Stimulated activated naive B cell treated with anti-CD40 and anti-IgM and Interleukin-4, amounts not matched to agents 10 μg/mL and 1 μg/mL and 100 μg/mL, for 72 hours (primary cell): ENCODE measurements around the gene TTC21B.
A peak's percentile ranks its signal among the peaks of the same experiment; 100 is the strongest.

ENCODE experiments used
- ATAC-seq, 2 donors: fragments of 150-1000 bp; cut with Tn5 transposase; replicated peaks; 2 replicates each; pipeline ENCODE4 v1.10.0; 2021; ENCODE audit warnings: moderate library complexity in 1 of 2
- DNase-seq: peaks from one replicate; pipeline ENCODE4 v3.0.0; 2021
- H3K27ac Mint-ChIP-seq: one replicate; pipeline ENCODE4 v1.8.0; 2022; ENCODE audit warnings: mild to moderate bottlenecking, mixed read lengths
- H3K27me3 Mint-ChIP-seq, 2 donors: one replicate each; pipeline ENCODE4 v1.8.0; 2022; ENCODE audit warnings: mixed read lengths in 2 of 2
- H3K36me3 Mint-ChIP-seq, 2 donors: one replicate each; pipeline ENCODE4 v1.8.0; 2022; ENCODE audit warnings: mixed read lengths in 2 of 2, mild to moderate bottlenecking in 1 of 2
- H3K4me1 Mint-ChIP-seq, 2 donors: one replicate each; pipeline ENCODE4 v1.8.0; 2022; ENCODE audit warnings: mixed read lengths in 2 of 2, mild to moderate bottlenecking in 1 of 2
- H3K4me3 Mint-ChIP-seq, 2 donors: one replicate each; pipeline ENCODE4 v1.8.0; 2022; ENCODE audit warnings: mild to moderate bottlenecking in 2 of 2, mixed read lengths in 2 of 2, moderate library complexity in 1 of 2
- H3K9me3 Mint-ChIP-seq, 2 donors: one replicate each; pipeline ENCODE4 v1.8.0; 2022; ENCODE audit warnings: mixed read lengths in 2 of 2, mild to moderate bottlenecking in 1 of 2

The TTC21B gene

GRCh38 chr2:165905269-165905668 lies 48.3 kb downstream of the TTC21B start:
- no peak for ATAC-seq
- Mint-ChIP-seq H3K27ac (no peak overlapping the region), H3K36me3 (peaks cover 15 to 37% of the 10 kb centered on the region in 2 donors), H3K4me1 (peaks cover 3 to 7% of the 10 kb centered on the region in 2 donors), H3K9me3 (no peaks in the 10 kb centered on the region), H3K27me3 (no peaks in the 10 kb centered on the region), H3K4me3 (no peak overlapping the region)
- DNase-seq: no peak

- no peaks in the 10 kb centered on the region for H3K27me3 Mint-ChIP-seq
- H3K36me3 Mint-ChIP-seq: peaks cover 15 to 35% of the 10 kb centered on the region in 2 donors
- no peak for ATAC-seq
- H3K27ac Mint-ChIP-seq: no peak overlapping the region
- no peak overlapping the region for H3K4me3 Mint-ChIP-seq
- peaks cover 3 to 7% of the 10 kb centered on the region in 2 donors for H3K4me1 Mint-ChIP-seq
- no peaks in the 10 kb centered on the region for H3K9me3 Mint-ChIP-seq
- DNase-seq: no peak
Measured at GRCh38 chr2:165904432-165904831, 49.1 kb downstream of the TTC21B start.

GRCh38 chr2:165903406-165903805 lies 50.2 kb downstream of the TTC21B start:
- Mint-ChIP-seq H3K27ac (no peak overlapping the region), H3K36me3 (peaks cover 20 to 42% of the 10 kb centered on the region in 2 donors), H3K9me3 (no peaks in the 10 kb centered on the region), H3K4me3 (no peak overlapping the region), H3K27me3 (no peaks in the 10 kb centered on the region), H3K4me1 (peaks cover 3 to 7% of the 10 kb centered on the region in 2 donors)
- DNase-seq (no peak), ATAC-seq (no peak)

DNA sequence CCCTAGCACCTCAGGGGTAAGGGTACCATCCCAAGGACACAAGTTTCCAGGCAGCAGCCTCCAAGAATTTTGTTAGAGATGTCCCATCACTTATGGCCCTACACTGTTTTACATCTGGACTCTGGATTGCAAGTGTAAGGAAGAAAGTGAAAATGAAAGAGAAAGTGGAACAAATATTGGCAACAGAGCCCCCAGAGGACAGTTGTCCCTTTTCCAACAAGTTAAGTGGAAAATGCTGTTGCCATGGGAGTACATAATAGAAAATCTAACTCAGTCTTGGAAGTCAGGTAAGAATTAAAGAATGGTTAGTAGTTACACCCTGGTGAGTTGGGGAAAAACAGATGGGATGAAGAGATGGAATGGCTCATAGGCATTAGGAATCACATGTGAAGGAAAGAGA lies 50.6 kb downstream of the TTC21B start:
- Mint-ChIP-seq H3K4me1 (peaks cover 3 to 8% of the 10 kb centered on the region in 2 donors), H3K4me3 (no peak overlapping the region), H3K9me3 (no peaks in the 10 kb centered on the region), H3K36me3 (peaks cover 25 to 47% of the 10 kb centered on the region in 2 donors), H3K27me3 (no peaks in the 10 kb centered on the region), H3K27ac (no peak overlapping the region)
- no peak for DNase-seq
- no peak for ATAC-seq

GRCh38 chr2:165901620-165902298 lies 51.8 kb downstream of the TTC21B start:
- H3K4me1 Mint-ChIP-seq: peaks cover 7 to 18% of the 10 kb centered on the region in 2 donors
- H3K27ac Mint-ChIP-seq: no peak overlapping the region
- DNase-seq (no peak), ATAC-seq (no peak)
- H3K9me3 Mint-ChIP-seq: no peaks in the 10 kb centered on the region
- peaks cover 27 to 48% of the 10 kb centered on the region in 2 donors for H3K36me3 Mint-ChIP-seq
- no peaks in the 10 kb centered on the region for H3K27me3 Mint-ChIP-seq
- H3K4me3 Mint-ChIP-seq: no peak overlapping the region

- ATAC-seq: no peak
- no peak overlapping the region for H3K27ac Mint-ChIP-seq
Measured at GRCh38 chr2:165899311-165899710, 54.3 kb downstream of the TTC21B start.

DNA sequence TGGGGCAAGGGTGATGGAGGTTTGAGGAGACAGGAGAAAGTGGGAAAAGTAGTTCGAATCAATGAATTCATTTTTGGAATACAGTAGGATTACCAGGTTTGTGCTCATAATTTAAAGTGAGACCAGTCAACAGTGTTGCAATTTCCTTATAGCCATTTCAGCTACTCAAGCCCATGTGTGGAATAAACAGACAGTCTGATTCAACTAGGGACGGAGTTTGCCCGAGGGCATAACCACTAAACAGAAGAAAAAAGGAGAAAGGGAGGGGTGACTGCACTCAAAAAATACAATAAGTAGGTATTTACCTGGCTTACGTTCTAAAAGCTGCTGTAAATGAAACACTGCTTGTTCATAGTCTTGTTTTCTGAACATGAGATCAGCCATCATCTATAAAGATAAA lies 55.2 kb downstream of the TTC21B start:
- no peak overlapping the region for H3K4me3 Mint-ChIP-seq
- no peaks in the 10 kb centered on the region for H3K9me3 Mint-ChIP-seq
- DNase-seq: no peak
- H3K36me3 Mint-ChIP-seq: peaks cover 33 to 51% of the 10 kb centered on the region in 2 donors
- H3K4me1 Mint-ChIP-seq: peaks cover 11 to 25% of the 10 kb centered on the region in 2 donors
- no peak for ATAC-seq
- no peak overlapping the region for H3K27ac Mint-ChIP-seq
- no peaks in the 10 kb centered on the region for H3K27me3 Mint-ChIP-seq

More at GRCh38 chr2:165899311-165899710, 54.3 kb downstream of the TTC21B start:
- Mint-ChIP-seq H3K4me3 (no peak overlapping the region), H3K36me3 (peaks cover 26 to 44% of the 10 kb centered on the region in 2 donors), H3K9me3 (no peaks in the 10 kb centered on the region), H3K27me3 (no peaks in the 10 kb centered on the region), H3K4me1 (peaks cover 11 to 26% of the 10 kb centered on the region in 2 donors)
- no peak for DNase-seq

GRCh38 chr2:165897726-165898125 lies 55.9 kb downstream of the TTC21B start:
- Mint-ChIP-seq H3K4me1 (peaks cover 9 to 19% of the 10 kb centered on the region in 2 donors), H3K9me3 (no peaks in the 10 kb centered on the region), H3K27ac (no peak overlapping the region), H3K27me3 (no peaks in the 10 kb centered on the region), H3K4me3 (no peak overlapping the region), H3K36me3 (peaks cover 29 to 45% of the 10 kb centered on the region in 2 donors)
- ATAC-seq: peak; percentile 14 to 84
- no peak for DNase-seq

DNA sequence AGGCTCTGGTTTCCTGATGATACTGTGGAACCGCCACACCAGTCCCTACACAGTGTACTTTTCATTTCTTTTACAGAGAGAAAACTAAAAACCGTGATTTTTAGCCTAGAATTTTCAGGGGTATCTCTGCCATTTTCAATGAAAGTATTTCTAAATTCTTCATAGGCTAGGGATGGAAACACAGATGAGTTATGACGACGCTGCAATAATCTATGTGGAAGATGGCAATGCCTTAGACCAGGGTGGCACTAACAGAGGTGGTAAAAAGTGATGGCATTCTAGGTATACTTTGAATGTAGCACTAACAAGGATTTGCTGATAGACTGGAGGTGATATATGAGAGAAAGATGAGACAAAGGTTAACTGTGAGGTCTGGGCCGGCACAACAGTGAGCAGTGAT lies 56.5 kb downstream of the TTC21B start:
- H3K36me3 Mint-ChIP-seq: peaks cover 29 to 48% of the 10 kb centered on the region in 2 donors
- ATAC-seq (no peak), DNase-seq (no peak)
- H3K27ac Mint-ChIP-seq: no peak overlapping the region
- no peak overlapping the region for H3K4me3 Mint-ChIP-seq
- H3K27me3 Mint-ChIP-seq: no peaks in the 10 kb centered on the region
- no peaks in the 10 kb centered on the region for H3K9me3 Mint-ChIP-seq
- peaks cover 9 to 19% of the 10 kb centered on the region in 2 donors for H3K4me1 Mint-ChIP-seq

DNA sequence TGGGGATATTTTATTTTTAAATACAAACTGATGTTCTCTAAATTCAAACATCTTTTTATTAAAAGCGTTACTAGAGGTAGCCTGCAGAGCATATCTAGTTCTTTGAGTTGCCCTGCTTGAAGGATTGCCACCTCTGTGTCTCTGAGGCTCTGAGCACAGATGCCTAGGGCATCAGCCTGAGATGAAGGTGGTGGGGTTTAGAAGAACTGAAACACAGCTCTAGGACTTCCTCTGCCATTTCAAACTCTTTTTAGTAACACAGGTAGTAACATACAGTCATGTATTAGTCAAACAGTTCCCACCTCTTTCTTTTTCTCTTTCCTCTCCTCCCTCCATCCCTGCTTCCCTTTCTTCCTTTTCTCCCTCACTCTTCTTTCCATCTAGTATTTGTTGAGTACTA lies 57.6 kb downstream of the TTC21B start:
- Mint-ChIP-seq H3K4me1 (peaks cover 9 to 19% of the 10 kb centered on the region in 2 donors), H3K27me3 (no peaks in the 10 kb centered on the region), H3K27ac (no peak overlapping the region), H3K9me3 (no peaks in the 10 kb centered on the region), H3K36me3 (peaks cover 29 to 48% of the 10 kb centered on the region in 2 donors), H3K4me3 (no peak overlapping the region)
- DNase-seq (no peak), ATAC-seq (peak; percentile 68 to 89)

DNA sequence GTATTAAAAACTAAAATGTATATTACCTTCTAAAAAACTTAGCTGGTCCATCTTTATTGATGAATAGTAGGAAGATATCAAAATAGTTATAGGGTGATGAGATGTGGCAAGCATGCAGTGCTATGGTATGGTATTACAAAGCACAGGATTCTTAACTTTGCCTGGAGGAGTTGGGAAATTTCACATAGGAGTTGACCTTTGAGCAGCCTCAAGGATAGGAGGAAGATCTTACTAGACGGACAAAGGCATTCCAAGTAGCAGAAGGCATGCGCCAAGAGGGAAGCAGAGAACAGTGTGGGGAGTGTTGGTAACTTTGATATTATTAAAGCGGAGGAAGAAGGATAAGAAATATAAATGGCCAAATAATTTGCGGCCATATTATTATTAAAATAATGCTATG lies 60.0 kb downstream of the TTC21B start:
- peaks cover 35 to 54% of the 10 kb centered on the region in 2 donors for H3K36me3 Mint-ChIP-seq

GRCh38 chr2:165892526-165892925 lies 61.0 kb downstream of the TTC21B start:
- DNase-seq (no peak), ATAC-seq (no peak)
- H3K9me3 Mint-ChIP-seq: no peaks in the 10 kb centered on the region
- H3K4me3 Mint-ChIP-seq: no peak overlapping the region
- H3K27ac Mint-ChIP-seq: no peak overlapping the region
- H3K27me3 Mint-ChIP-seq: no peaks in the 10 kb centered on the region
- H3K4me1 Mint-ChIP-seq: peaks cover 12 to 24% of the 10 kb centered on the region in 2 donors
- H3K36me3 Mint-ChIP-seq: peaks cover 25 to 44% of the 10 kb centered on the region in 2 donors

More for the DNA sequence above, 60.0 kb downstream of the TTC21B start:
- no peaks in the 10 kb centered on the region for H3K9me3 Mint-ChIP-seq
- peak overlapping the region; percentile 3 for H3K27ac Mint-ChIP-seq
- ATAC-seq: no peak
- DNase-seq: no peak
- H3K4me3 Mint-ChIP-seq: no peak overlapping the region
- peaks cover 13 to 29% of the 10 kb centered on the region in 2 donors for H3K4me1 Mint-ChIP-seq
- no peaks in the 10 kb centered on the region for H3K27me3 Mint-ChIP-seq

DNA sequence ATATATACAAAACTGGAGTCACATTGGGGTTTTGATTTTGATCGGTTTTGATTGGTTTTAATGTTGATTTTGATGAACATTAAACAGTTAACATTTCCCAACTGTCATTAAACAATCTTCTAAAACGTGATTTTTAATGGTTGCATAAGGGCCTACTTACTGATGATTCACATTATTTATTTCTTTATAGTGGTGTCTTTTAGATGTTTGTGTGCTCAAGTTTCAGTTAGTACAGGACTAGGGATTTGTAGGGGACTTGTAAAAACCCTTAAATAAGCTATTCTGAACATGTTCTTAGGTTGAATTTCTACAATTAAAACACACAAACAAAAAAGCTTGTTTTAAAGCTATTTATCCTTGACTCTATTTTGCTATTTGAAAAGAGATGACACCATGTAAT lies 61.6 kb downstream of the TTC21B start:
- H3K36me3 Mint-ChIP-seq: peaks cover 28 to 45% of the 10 kb centered on the region in 2 donors
- ATAC-seq (no peak), DNase-seq (no peak)
- peaks cover 9 to 18% of the 10 kb centered on the region in 2 donors for H3K4me1 Mint-ChIP-seq
- no peak overlapping the region for H3K27ac Mint-ChIP-seq
- no peaks in the 10 kb centered on the region for H3K9me3 Mint-ChIP-seq
- no peaks in the 10 kb centered on the region for H3K27me3 Mint-ChIP-seq
- H3K4me3 Mint-ChIP-seq: no peak overlapping the region

DNA sequence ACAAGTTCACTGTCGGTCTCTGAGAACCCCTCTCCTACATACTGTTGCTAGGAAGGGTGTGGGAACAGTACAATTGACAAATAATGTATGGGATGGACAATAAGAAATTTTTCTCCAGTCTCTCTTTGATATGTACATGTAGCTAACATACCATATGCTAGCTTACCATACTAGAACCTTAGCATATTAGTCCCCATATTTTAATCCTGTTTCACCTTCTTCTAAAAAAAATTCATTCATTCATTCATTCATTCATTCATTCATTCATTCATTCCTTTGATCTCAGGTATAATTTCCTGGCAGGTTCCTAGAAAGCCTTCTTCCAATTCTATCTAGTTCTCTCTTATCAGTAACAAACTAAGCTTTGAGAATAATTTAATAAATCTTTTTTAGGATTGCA lies 62.2 kb downstream of the TTC21B start:
- Mint-ChIP-seq H3K9me3 (no peaks in the 10 kb centered on the region), H3K4me1 (peaks cover 8 to 16% of the 10 kb centered on the region in 2 donors), H3K27me3 (no peaks in the 10 kb centered on the region), H3K27ac (no peak overlapping the region), H3K4me3 (no peak overlapping the region), H3K36me3 (peaks cover 26 to 43% of the 10 kb centered on the region in 2 donors)
- no peak for DNase-seq
- no peak for ATAC-seq

GRCh38 chr2:165889798-165890197 lies 63.8 kb downstream of the TTC21B start:
- Mint-ChIP-seq H3K36me3 (peaks cover 24 to 39% of the 10 kb centered on the region in 2 donors), H3K27ac (no peak overlapping the region), H3K27me3 (no peaks in the 10 kb centered on the region), H3K4me3 (no peak overlapping the region), H3K4me1 (peaks cover 5 to 11% of the 10 kb centered on the region in 2 donors), H3K9me3 (no peaks in the 10 kb centered on the region)
- ATAC-seq: no peak
- no peak for DNase-seq
